ENCODE measurements around the gene CCR3.

CCR3 gene

DNA sequence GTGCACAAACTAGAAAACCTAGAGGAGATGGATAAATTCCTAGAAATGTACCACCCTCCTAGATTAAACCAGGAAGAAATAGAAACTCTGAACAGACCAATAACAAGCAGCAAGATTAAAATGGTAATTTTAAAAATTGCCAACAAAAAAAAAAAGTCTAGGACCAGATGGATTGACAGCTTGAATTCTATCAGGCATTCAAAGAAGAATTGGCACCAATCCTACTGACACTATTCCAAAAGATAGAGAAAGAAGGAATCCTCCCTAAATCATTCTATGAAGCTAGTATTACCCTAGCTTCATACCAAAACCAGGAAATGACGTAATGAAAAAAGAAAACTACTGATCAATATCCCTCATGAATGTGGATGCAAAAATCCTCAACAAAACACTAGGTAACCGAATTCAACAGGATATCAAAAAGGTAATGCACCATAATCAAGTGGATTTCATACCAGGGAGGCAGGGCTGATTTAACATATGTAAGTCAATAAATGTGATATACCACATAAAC, 24.0 kb upstream of the CCR3 start:
- no peak for DNase-seq (ENCODE audit: low read depth)

DNA sequence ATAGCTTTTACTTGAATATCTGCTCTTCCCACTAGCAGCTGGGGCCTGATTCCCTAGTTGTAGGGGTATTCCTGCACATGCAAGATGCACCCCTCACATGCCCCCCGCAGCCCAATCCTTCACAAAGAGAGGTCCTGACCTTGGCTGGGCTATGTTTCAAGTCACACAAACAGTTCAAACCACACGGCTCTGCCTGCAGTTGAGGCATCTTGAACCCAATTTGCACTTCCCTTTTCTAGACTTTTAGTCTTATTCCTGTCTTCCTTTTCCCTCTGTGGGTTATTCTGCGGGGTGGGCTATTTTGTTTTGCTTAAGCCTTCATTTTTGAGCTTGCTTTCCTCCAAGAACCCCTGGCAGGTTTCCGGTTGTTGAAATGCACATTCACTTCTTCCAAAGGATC, 20.9 kb upstream of the CCR3 start:
- H3K4me3 ChIP-seq (replicated peaks; ENCODE audit: low read depth, low read length), result no peak overlapping the region
- TF ChIP-seq, protein P1, sequence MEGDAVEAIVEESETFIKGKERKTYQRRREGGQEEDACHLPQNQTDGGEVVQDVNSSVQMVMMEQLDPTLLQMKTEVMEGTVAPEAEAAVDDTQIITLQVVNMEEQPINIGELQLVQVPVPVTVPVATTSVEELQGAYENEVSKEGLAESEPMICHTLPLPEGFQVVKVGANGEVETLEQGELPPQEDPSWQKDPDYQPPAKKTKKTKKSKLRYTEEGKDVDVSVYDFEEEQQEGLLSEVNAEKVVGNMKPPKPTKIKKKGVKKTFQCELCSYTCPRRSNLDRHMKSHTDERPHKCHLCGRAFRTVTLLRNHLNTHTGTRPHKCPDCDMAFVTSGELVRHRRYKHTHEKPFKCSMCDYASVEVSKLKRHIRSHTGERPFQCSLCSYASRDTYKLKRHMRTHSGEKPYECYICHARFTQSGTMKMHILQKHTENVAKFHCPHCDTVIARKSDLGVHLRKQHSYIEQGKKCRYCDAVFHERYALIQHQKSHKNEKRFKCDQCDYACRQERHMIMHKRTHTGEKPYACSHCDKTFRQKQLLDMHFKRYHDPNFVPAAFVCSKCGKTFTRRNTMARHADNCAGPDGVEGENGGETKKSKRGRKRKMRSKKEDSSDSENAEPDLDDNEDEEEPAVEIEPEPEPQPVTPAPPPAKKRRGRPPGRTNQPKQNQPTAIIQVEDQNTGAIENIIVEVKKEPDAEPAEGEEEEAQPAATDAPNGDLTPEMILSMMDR (IDR thresholded peaks at IDR 0.05; ENCODE audit: low read length, missing control alignments), result no peak
- no peak for DNase-seq (ENCODE audit: low read depth)

More for the DNA sequence above, 24.0 kb upstream of the CCR3 start:
- TF ChIP-seq, protein P1 (IDR thresholded peaks at IDR 0.05; ENCODE audit: low read length, missing control alignments), result no peak
- H3K4me3 ChIP-seq (replicated peaks; ENCODE audit: low read depth, low read length), result no peak overlapping the region

DNA sequence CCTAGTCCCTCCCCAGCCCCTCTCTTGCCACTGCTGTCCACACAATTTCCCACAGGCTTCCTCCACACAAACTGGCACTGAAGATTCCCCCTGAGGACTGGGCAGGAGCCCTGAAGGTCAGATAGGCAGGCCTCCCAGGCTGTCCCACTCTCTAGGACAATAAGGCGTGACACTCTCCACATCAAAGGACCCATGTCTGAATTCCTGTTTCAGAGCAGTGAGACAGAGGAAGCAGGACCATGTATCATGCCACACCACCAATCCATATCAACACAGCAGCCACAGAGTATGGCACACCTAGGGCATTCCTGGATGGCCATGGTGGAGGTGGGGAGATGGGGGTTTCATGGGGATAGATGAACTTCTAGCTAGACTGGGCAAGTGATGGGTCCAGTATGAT, 20.3 kb upstream of the CCR3 start:
- no peak overlapping the region for H3K4me3 ChIP-seq (replicated peaks; ENCODE audit: low read depth, low read length)
- TF ChIP-seq, protein P1 (IDR thresholded peaks at IDR 0.05; ENCODE audit: low read length, missing control alignments), result no peak
- DNase-seq (ENCODE audit: low read depth), result no peak

DNA sequence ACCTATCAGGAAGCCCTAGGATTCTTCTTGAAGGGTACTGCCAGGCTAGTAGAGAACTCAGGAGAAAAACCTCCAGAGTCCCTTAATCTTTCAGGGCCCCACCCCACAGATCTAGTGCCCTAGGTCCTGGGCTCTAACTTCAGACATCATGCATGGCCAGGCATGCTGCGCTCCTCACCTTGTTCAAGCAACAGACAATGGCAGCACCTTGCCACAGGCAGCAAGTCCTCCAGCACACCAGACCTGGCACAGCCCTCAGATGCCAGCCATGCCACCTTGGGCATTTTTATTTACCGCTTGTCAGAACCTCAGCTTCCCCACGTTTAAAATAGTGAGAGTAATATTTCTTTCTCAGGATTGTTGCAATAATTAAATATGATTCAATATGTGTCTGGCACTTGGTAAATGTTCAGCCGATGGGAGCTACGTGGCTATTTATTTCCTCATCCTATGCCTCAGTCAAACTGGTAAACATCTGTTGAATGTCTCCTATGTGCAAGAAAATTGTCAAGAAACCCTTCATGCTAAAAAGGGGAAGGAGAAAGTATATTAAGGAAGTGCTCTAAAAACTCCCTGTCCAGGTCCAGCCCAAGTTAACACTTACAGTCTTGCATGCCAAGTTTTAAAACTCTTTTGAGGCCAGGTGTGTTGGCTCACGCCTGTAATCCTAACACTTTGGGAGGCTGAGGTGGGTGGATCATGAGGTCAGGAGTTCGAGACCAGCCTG, 19.7 kb upstream of the CCR3 start:
- no peak for DNase-seq (ENCODE audit: low read depth)
- no peak overlapping the region for H3K4me3 ChIP-seq (replicated peaks; ENCODE audit: low read depth, low read length)
- TF ChIP-seq, protein P1 (IDR thresholded peaks at IDR 0.05; ENCODE audit: low read length, missing control alignments), result no peak

DNA sequence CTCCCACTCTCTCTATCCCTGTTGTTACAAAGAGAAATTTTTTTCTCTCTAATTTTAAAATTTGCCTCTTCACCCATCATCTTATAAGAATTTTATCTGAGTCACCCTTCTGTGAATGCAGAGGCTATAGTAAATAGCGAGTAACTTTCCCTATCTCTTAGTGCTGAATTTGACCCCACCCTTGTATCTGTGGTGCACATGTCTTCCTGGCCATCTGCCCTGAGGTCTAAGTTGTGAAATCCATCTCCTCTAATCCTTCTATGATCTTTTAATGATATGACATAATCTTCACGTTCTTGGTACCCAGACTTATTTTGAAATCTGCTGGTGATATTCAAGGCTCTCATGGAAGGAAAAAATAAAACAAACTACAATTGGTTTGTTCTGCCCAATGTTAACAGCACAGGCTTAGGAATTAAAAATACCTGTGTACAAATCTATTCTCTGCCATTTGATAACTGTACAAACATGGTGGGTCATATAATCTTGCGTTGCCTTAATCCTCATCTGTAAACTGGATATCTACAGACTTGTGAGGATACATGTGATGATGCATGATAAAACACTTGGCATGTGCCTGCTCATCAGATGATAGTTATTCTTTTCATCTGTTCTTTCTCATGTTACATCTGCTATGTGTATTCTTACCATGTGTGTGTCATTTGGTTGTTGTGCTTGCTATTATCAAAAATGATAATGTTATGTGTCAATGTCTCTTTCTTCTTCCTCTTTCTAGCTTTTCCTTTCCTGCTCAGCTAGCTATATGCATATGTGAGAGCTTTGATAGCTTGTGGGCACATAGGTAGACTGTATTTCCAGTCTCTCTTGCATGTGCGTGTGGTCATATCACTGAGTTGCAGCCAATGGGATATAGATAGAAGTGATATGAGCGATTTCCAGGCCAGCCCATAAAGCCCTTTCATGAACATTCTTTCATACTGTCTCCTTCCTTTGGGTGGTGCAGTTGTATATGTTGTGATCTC, 13.7 kb upstream of the CCR3 start:
- TF ChIP-seq, protein P1 (IDR thresholded peaks at IDR 0.05; ENCODE audit: low read length, missing control alignments), result no peak
- no peak overlapping the region for H3K4me3 ChIP-seq (replicated peaks; ENCODE audit: low read depth, low read length)
- no peak for DNase-seq (ENCODE audit: low read depth)

DNA sequence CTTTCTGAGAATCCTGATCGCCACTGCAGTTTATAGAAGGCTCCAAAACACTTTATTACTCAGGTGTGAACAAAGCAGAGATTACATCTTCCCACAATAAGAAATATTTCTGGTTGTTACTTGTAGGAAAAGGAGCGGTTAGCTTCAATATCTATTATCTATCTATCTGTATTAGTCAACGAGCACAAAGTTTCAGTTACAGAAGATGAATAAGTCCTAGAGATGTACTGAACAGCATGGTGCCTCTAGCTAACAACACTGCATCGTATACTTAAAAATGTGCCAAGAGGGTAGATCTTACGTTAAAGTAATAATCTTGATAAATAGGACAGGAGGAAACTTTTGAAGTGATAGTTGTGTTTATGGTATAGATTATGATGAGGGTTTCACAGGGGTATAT, 10.9 kb upstream of the CCR3 start:
- no peak overlapping the region for H3K4me3 ChIP-seq (replicated peaks; ENCODE audit: low read depth, low read length)
- DNase-seq (ENCODE audit: low read depth), result no peak
- TF ChIP-seq, protein P1 (IDR thresholded peaks at IDR 0.05; ENCODE audit: low read length, missing control alignments), result no peak

Data from fibroblast of pulmonary artery (primary cell).